Umbilical cord (tissue), 2 donors: ENCODE measurements around the gene SMOC2. TPM values are rescaled to one million over a fixed set of nuclear protein-coding genes. Genes with fewer than 3 reads are reported as not detected.

Experiments used
- DNase-seq: peaks from one replicate; pipeline ENCODE4 v3.0.0-alpha.2; 2015; ENCODE audit warnings: low spot score
- total RNA-seq: library from RNA; depleted of rRNA; stranded (reverse); fragments of >200 nt; gene quantifications from one replicate; pipeline ENCODE4 v1.2.3, GENCODE V29; 2014; ENCODE audit warnings: low replicate concordance; ENCODE audit not compliant: insufficient read depth

SMOC2 gene
- total RNA-seq, 1 donor from 2014 or later, result 146 TPM

- DNase-seq, result no peak
These were observed 267.5 kb downstream of the SMOC2 start for GRCh38 chr6:168708526-168708925.

GRCh38 chr6:168708984-168709383, 268.0 kb downstream of the SMOC2 start:
- peak; percentile 61 for DNase-seq

GRCh38 chr6:168709390-168709789, 268.4 kb downstream of the SMOC2 start:
- no peak for DNase-seq

- DNase-seq, result no peak
These were observed 269.0 kb downstream of the SMOC2 start for GRCh38 chr6:168709991-168710390.

GRCh38 chr6:168711049-168711640, 270.2 kb downstream of the SMOC2 start:
- DNase-seq, result no peak

GRCh38 chr6:168711666-168712300, 270.8 kb downstream of the SMOC2 start:
- DNase-seq, result no peak

- DNase-seq, result no peak
These were observed 272.0 kb downstream of the SMOC2 start for GRCh38 chr6:168712993-168713392.

GRCh38 chr6:168713839-168714238, 272.9 kb downstream of the SMOC2 start:
- no peak for DNase-seq

GRCh38 chr6:168714547-168715260, 273.7 kb downstream of the SMOC2 start:
- DNase-seq, result no peak

GRCh38 chr6:168715643-168716481, 274.9 kb downstream of the SMOC2 start:
- DNase-seq, result no peak

- no peak for DNase-seq
These were observed 275.6 kb downstream of the SMOC2 start for GRCh38 chr6:168716581-168716980.

- no peak for DNase-seq
These were observed 276.5 kb downstream of the SMOC2 start for GRCh38 chr6:168717491-168717890.

Other genes starting within 250 kb of the SMOC2 start
- 8.7 TPM for gene DACT2, start 121.4 kb upstream of the SMOC2 start, total RNA-seq